GM19455 (cell line): ENCODE results near the gene RMI1.
A peak's percentile ranks its signal among the peaks of the same experiment; 100 is the strongest.

Experiments
- ATAC-seq: cut with Tn5 transposase; IDR thresholded peaks from one replicate; pipeline ENCODE4 v1.9.1; 2021; ENCODE audit not compliant: unreplicated experiment

The RMI1 gene

DNA sequence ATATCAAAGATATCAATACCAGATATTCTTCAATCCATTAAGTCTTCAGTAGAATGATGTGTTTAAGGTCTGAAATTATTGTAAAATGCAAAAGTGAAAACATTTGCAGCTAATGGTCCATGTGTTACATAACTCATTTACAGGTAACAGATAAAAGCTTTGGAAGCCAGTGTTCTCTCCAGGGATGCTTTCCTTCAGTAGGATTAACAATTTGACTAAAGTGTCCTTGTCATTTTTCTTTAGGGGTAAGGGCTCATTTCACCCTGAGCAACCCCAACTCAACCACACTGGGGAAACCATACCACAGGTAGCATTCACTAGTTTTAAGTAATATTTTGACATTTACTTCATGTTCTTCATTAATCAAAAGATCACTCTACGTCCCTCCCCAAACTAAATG is 13.5 kb upstream of the RMI1 start:
- no peak for ATAC-seq

- no peak for ATAC-seq
Measured at GRCh38 chr9:83969602-83970001, 11.0 kb upstream of the RMI1 start.

DNA sequence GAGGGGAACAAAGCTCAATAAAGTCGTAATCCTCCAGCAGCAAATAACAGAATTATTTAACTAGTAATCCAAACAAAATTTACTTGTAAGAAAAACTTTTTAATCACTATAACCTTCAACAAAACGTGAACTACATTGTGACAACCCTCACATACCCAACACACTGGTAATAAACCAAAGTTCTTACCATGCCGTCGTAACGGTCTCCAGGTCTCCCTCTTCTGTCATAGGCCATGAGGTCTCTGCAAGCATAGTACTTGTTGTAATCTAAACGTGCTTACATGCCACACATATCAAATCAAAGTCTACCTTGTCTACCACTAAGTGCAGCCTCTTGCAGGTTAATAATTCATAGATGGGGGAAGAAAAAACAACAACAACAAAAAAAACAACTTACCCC is 9.1 kb upstream of the RMI1 start:
- no peak for ATAC-seq

GRCh38 chr9:83972286-83972685 is 8.3 kb upstream of the RMI1 start:
- ATAC-seq, result no peak

- ATAC-seq, result no peak
Measured at GRCh38 chr9:83975300-83975699, 5.3 kb upstream of the RMI1 start.

GRCh38 chr9:83976372-83976771 is 4.2 kb upstream of the RMI1 start:
- no peak for ATAC-seq

- ATAC-seq, result no peak
Measured at GRCh38 chr9:83977196-83977595, 3.4 kb upstream of the RMI1 start.

- ATAC-seq, result peak; percentile 23
Measured at GRCh38 chr9:83978992-83979811, 1.4 kb upstream of the RMI1 start.

- ATAC-seq, result peak; percentile 81
Measured at GRCh38 chr9:83979812-83980394, 702 bp upstream of the RMI1 start, which contains the start of gene HNRNPK. HNRNPK (minus strand) TSS chr9:83980215; CDS start chr9:83978252, 1,963 bp downstream.

DNA sequence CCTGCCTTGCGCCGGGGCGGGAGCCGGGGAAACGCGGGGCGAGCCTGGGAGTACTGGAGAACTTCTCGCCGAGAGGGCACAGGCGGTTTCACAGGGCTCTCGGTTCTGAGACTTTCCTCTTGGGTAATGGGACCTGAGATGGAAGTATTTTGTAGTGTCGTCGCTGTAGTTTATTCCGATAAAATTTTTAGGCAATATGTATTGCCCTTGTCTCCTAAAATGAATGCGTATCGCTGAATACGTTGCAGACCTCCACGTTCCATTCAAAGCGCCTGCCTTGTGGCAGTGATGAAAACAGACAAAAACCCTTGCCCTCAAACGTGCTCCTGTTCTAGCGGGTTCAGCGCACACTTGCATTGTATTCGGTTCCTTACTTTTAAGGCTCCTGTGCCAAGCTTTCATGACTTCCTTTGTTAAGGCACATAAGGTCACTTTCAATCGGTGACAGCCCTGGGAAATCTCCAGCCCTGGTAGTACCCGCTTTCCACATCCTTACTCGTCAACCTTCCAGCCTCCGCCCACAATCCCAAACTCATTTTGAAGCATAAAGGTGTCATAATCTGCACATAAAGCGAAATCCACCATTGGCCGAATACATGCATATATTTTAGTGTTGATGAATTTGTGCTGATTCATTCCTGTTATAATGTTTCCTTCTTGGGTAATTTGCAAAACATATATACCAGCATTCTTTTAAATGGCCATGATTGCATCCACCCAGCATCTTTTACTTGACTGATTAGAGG is 694 bp downstream of the RMI1 start:
- ATAC-seq, result peak; percentile 22

DNA sequence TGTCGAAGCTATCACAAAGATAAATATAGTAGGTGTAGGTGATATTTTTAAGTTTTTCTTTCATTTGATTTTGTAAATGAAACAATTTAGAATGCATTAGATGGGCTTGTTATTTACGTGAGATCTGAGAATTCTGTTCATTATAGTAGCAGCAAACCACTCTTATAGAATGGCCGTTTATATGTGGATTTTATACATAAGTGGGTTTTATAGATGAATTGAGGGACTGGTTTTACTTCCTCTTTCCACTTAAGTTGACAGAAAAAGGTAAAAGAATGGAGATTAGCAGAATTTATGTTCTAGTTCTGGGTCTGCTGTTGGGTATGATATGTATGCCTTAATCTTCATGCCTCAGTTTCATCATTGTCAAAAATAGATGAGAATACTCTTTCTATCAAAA is 5.6 kb downstream of the RMI1 start:
- no peak for ATAC-seq

- ATAC-seq, result no peak
Measured at GRCh38 chr9:83986765-83987401, 6.3 kb downstream of the RMI1 start.

GRCh38 chr9:83987402-83987791 is 6.8 kb downstream of the RMI1 start:
- ATAC-seq, result no peak

DNA sequence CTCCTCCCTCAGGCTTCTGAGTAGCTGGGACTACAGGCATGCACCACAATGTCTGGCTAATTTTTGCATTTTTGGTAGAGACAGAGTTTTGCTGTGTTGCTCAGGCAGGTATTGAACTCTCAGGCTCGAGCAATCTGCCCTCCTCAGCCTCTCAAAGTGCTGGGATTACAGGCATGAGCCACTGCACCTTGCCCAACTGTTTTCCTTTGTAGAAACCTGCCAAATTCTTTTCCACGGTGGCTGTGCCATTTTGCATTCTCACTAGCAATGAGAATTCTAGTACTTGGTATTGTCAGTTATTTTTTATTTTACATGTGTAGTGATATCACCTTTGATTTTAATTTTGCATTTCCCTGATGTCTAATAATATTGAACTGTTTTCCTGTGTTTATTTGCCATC is 7.8 kb downstream of the RMI1 start:
- ATAC-seq, result no peak

- ATAC-seq, result no peak
Measured at GRCh38 chr9:83991355-83991754, 10.8 kb downstream of the RMI1 start.

DNA sequence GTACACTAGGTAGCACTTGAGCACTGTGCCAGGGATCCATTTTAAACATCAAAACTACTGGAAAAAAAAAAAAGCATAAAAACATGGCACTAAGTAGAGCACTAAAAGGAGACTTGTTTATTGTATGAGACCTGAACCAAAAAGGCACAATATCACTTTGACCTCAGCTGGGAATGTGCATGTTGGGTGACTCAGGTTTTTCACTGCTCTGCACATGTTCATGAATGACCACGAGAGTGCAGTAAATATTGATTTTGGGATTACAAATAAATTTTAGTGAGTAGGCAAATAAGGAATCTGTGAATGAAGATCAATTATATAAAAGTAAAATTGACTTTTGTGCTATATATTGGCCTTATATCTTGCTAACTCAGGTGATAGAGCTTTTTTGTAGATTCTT is 11.8 kb downstream of the RMI1 start:
- ATAC-seq, result no peak

DNA sequence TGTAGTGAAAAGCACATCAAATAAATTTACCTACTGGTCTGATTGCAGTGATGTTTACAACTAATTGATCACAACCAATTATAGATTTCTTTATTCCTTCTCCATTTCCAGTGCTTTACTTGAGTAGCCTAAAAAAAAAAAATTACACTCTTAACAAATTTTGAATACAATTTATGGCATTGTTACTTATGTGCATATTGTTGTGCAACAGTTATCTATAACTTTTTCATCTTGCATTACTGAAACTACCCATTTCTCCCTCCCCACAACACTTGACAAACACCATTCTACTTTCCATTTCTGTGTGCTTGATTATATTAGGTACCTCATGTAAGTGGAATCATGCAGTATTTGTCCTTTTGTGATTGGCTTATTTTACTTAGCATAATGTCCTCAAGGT is 12.3 kb downstream of the RMI1 start:
- ATAC-seq, result no peak

DNA sequence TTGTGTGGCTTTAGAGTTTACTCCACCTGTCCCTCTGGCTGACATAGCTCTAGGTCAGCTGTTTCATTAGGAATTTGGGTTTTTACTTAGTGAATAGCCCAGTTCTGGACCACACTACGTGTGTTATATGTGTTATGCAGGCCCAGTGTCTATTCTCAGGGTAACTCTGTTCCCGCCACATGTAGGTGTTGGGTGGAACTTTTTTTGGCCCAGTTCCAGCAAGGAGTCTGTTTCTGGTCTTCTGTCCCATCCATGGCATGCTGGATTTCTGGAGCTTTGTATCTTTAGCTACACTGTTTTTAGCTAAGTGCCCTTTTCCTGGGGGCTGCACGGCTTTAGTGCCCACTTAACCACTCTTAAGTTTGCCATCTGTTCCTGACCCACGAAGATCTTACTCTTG is 15.5 kb downstream of the RMI1 start:
- ATAC-seq, result no peak

DNA sequence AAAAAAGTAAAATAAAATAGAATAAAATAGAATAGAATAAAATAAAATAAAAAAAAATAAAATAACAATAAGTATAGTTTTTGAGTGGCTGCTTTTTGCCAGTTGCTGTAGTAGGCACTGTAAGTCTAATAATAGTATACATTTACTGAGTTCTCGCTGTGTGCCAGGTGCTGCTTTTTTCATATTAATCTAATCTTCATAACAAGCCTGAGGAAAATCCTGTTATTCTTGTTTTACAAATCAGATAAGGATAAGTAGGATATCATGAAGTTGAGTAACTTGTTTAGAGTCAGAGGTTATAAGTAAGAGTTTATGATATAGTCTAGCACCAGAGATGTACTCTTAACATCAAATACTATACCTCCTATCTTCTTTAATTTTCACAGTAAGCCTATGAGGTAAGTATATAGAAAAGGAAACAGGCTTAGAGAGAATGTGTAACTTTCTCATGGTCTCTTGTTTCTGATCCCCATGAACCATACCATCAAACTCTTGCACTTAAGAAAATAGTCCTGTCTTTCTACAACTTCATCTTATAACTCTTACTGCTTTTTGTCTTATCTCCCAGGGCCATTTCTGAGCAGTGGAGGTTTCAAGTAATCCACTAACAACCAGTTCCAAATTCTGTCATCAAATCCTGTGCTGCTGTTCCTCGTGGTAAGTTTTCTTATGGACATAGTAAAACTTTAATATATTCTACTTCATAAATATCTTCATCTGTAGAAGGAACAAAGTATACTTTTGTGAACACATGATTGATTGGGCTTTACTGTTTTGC is 18.7 kb downstream of the RMI1 start:
- ATAC-seq, result no peak

GRCh38 chr9:84000186-84000585 is 19.6 kb downstream of the RMI1 start:
- no peak for ATAC-seq

DNA sequence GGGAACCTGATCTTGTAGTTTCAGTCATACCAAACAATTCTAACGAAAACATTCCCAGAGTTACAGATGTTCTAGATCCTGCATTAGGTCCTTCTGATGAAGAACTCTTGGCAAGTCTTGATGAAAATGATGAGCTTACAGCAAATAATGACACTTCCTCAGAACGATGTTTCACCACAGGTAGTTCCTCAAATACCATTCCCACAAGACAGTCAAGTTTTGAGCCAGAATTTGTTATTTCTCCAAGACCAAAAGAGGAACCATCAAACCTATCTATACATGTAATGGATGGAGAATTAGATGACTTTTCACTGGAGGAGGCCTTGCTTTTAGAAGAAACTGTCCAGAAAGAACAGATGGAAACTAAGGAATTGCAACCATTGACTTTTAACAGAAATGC is 21.0 kb downstream of the RMI1 start:
- no peak for ATAC-seq
